HFF-Myc (cell line): ENCODE measurements around the gene TMEM51.
"Not testable (repeated sequence)": the region's sequence is repeated elsewhere in the genome, so short reads cannot be mapped to it uniquely, and the experiment has no call there.

Experiments used
- DNase-seq: peaks from one replicate; pipeline ENCODE4 v3.0.0-alpha.2; 2011; ENCODE audit warnings: low read depth; ENCODE audit errors: extremely low read depth
- H3K4me3 ChIP-seq: replicated peaks from 2 replicates; pipeline ENCODE4 v1.5.1; 2011; ENCODE audit warnings: low read depth, mild to moderate bottlenecking, control low read depth, low read length
- TF ChIP-seq, protein P1 (sequence below): IDR thresholded peaks from 2 replicates; pipeline ENCODE4 v1.5.1; 2012; ENCODE audit warnings: mild to moderate bottlenecking, low read depth, low read length, control low read depth; ENCODE audit errors: missing control alignments

TMEM51 gene

DNA sequence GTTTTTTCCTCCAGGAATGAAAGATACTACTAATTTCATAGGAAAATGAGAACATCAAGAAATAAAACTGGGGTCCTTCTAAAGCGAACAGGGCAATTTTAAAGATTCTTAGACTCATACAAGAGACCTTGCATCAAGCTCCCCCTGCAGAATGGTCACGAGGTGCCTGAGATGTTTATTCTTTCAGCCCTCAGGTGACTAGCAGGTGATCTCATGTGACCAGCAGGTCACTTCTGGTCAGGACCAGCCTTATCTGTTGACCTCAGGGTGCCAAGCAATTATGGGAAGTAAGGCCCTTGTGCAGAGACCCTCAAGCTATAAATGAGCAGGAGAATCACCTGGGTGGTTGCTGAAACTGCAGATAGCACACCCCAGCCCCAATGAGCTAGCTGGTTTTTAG, 20.6 kb upstream of the TMEM51 start:
- no peak overlapping the region for H3K4me3 ChIP-seq
- DNase-seq, result no peak
- TF ChIP-seq, protein P1, sequence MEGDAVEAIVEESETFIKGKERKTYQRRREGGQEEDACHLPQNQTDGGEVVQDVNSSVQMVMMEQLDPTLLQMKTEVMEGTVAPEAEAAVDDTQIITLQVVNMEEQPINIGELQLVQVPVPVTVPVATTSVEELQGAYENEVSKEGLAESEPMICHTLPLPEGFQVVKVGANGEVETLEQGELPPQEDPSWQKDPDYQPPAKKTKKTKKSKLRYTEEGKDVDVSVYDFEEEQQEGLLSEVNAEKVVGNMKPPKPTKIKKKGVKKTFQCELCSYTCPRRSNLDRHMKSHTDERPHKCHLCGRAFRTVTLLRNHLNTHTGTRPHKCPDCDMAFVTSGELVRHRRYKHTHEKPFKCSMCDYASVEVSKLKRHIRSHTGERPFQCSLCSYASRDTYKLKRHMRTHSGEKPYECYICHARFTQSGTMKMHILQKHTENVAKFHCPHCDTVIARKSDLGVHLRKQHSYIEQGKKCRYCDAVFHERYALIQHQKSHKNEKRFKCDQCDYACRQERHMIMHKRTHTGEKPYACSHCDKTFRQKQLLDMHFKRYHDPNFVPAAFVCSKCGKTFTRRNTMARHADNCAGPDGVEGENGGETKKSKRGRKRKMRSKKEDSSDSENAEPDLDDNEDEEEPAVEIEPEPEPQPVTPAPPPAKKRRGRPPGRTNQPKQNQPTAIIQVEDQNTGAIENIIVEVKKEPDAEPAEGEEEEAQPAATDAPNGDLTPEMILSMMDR, result no peak

DNA sequence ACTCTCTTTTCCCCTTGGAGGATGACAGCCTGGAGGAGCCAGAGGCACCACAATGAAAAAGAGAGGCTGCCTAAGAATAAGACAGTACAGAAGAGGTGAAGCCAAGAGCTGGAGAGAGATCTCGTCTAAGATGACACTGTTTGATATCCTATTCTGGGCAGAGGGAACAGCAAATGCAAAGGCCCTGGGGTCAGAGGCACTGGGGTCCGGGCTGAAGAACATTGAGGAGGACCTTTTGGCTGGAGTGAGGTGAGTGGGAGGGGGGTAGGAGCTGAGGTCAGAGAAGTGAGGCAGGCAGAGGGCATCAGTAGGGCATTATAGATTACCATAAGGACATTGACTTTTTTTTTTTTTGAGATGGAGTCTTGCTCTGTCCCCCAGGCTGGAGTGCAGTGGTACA, 19.3 kb upstream of the TMEM51 start:
- TF ChIP-seq, protein P1, result no peak
- H3K4me3 ChIP-seq, result no peak overlapping the region
- DNase-seq, result no peak

DNA sequence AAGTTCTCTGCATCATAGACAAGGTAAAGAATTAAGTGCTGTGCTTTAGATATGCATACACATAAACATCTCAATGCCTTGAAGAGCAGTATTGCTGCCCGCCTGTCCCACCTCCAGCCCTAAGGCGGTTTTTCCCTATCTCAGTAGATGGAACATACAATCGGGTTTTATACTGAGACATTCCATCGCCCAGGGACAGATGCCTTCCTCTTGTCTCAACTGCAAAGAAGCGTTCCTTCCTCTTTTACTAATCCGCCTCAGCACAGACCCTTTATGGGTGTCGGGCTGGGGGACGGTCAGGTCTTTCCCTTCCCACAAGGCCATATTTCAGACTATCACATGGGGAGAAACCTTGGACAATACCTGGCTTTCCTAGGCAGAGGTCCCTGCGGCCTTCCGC, 17.9 kb upstream of the TMEM51 start:
- not testable (repeated sequence) for DNase-seq, H3K4me3 ChIP-seq

DNA sequence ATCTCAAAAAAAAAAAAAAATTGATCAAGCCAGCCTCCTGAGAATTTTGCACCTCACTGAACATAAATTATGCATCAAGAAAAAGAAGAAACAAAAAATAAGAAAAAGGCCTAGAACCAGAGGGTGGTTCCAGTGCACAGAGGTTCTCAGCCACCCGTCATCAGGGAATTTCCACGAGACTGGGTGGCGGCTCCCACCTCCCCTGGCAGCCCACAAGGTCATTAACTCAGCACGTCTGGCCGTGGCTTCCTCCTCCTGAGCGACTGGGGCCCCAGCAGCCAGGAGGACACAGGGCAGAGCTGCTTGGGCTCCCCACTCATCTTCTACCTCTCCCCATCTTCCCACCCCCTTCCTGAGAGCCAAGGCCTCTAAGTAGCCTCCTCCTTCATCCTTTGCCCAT, 15.7 kb upstream of the TMEM51 start:
- no peak for DNase-seq
- TF ChIP-seq, protein P1, result no peak
- H3K4me3 ChIP-seq, result no peak overlapping the region

DNA sequence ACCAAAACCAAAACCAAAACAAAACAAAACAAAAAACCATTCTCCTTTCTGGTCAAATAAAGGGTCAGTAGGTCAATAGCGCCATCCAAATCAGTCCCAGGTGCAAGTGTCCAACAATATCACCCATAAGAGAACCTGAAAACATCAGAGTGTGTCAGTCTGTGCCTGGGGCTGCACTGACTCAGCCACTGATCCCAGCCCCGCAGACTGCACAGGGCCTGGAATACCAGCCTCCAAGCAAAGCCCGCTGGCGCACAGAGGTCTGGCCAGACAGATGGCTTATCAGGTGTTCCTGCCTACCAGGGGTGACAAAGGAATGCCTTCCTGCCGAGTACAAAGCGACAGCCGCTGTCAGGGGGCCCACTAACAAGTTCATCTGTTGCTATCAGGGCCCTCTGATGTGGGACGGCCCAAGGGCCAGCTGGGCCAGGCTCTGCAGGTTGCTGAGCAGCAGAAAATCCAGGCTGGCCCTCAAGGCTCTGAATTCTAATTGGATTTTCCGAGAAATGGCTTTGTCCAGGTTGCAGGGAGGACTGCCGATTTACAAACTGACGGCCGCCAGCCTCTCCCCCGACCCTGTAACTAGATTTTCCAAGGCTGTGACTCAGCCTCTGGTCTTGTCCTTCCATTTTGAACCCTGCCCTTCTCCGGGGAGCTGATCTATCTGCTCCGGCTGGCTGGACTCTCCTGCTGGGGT, 13.7 kb upstream of the TMEM51 start:
- no peak for DNase-seq
- TF ChIP-seq, protein P1, result no peak
- no peak overlapping the region for H3K4me3 ChIP-seq

DNA sequence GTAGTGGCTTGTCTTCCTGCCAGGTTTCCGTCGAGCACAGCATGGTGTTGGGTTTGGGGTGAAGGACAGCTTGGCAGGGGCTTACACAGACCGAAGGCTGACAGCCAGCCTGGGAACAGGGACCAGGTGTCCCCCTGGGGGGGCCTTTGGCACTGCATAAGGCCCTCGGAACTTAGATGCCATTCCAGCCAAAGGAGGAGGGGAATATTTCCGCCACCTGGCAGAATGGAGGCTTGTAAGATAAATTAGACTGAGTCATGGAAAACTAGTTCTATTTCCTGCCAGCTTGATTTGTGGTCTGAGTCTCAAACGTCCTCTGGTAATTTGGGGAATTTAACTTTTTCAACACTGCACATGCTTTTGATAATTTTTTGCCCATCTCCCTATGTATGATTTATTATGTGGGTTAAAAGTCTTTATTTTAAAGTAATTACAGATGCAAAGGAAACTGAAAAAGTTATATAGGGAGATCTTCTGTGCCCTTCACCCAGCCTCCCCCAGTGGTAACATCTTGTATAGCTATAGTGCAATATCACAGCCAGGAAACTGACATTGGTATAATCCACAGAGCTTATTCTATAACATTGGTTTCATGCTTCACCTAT, 11.5 kb upstream of the TMEM51 start:
- peak; percentile 72 for DNase-seq
- TF ChIP-seq, protein P1, result no peak
- no peak overlapping the region for H3K4me3 ChIP-seq

DNA sequence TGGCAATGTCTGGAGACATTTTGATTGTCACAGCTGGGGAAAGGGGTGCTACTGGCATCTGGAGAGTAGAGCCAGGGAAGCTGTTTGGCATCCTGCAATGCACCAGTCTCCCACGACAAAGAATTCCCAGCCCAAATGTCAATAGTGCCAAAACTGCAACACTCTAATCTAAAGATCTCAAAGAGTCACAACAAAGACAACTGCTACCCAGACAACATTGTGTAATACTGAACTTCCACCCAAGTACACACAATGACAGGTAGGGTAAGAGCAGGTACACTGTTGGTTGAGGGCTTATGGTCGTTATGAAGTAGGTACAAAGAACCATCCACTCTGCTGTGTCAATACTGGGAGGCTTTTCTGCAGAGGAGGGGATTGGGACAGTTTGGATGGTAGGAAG, 8.2 kb upstream of the TMEM51 start:
- H3K4me3 ChIP-seq, result no peak overlapping the region
- TF ChIP-seq, protein P1, result no peak
- DNase-seq, result no peak
